ENCODE data around the gene RASSF9. TPM values are rescaled to one million over a fixed set of nuclear protein-coding genes. Genes with fewer than 3 reads are reported as not detected.

Gene RASSF9
- total RNA-seq, 1 experiment from 2014 or later = not detected

DNA sequence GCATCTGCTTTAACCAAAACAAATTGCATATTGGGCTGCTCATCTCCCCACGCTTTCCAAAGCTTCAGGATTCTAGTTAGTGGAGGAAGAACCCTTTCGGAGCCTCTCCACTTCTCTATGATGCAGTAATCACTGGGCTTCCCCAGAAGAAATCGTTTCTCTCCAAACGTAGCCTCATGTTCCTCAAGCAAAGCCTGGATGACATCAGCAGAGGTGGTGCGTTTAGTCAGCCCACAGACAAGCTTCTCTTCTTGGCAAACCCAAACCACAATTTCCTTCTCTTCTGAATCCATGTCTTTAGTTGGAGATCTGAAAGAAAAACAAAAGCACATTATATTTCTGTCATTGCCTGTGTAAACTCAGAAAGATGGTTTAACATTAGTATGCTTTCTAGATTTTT lies 30.6 kb downstream of the RASSF9 start:
- no TSS peak for BruUV-seq (replicated peaks)
- ATAC-seq = no peak
- H3K4me1 ChIP-seq (ENCODE audit: insufficient read depth, low read length) = no peaks in the 10 kb centered on the region
- no peaks in the 10 kb centered on the region for H3K36me3 ChIP-seq (ENCODE audit: low read depth, low read length)
- no peaks in the 10 kb centered on the region for H3K9me2 ChIP-seq (replicated peaks; ENCODE audit: low read length)
- no peak overlapping the region for H3K4me2 ChIP-seq (ENCODE audit: low read length)
- ChIA-PET CTCF (no interaction called here), POLR2A (ENCODE audit: unreplicated experiment) (no interaction called here)
- no peaks in the 10 kb centered on the region for H3K79me2 ChIP-seq (ENCODE audit: low read length)
- no peaks in the 10 kb centered on the region for H3K27me3 ChIP-seq (ENCODE audit: low read length)
- no peak for DNase-seq
- no peaks in the 10 kb centered on the region for H3K9me3 ChIP-seq (ENCODE audit: low read length)
- intact Hi-C loops (cut with micrococcal nuclease) = no loop called here
- no peak overlapping the region for H3K27ac ChIP-seq (ENCODE audit: low read length)
- no peak overlapping the region for H2AFZ ChIP-seq (ENCODE audit: low read length)
- H3K9ac ChIP-seq (ENCODE audit: low read length) = no peak overlapping the region
- no peaks in the 10 kb centered on the region for H3F3A ChIP-seq (ENCODE audit: low read length, unreplicated experiment)
- TF ChIP-seq EZH2phosphoT487 (IDR thresholded peaks at IDR 0.05; ENCODE audit: borderline replicate concordance, low read length) (no peak), EZH2 (IDR thresholded peaks at IDR 0.05; ENCODE audit: low read length, unreplicated experiment) (no peak)
- H4K20me1 ChIP-seq (ENCODE audit: low read length) = no peaks in the 10 kb centered on the region
- H3K4me3 ChIP-seq (ENCODE audit: low read length) = no peak overlapping the region

- TF ChIP-seq EZH2 (IDR thresholded peaks at IDR 0.05; ENCODE audit: low read length, unreplicated experiment) (no peak), CTCF (conservative IDR thresholded peaks at IDR 0.05; ENCODE audit: low read depth, low read length) (no peak), EZH2phosphoT487 (IDR thresholded peaks at IDR 0.05; ENCODE audit: borderline replicate concordance, low read length) (no peak)
- DNase-seq = no peak
- H3K79me2 ChIP-seq (ENCODE audit: low read length) = no peaks in the 10 kb centered on the region
- no peaks in the 10 kb centered on the region for H3K9me2 ChIP-seq (replicated peaks; ENCODE audit: low read length)
- no peak overlapping the region for H3K27ac ChIP-seq (ENCODE audit: low read length)
- H2AFZ ChIP-seq (ENCODE audit: low read length) = no peak overlapping the region
- intact Hi-C loops (cut with micrococcal nuclease) = loop anchor here (5.0 kb wide), 1 partner anchor 63 kb away; no protein-coding TSS in a partner anchor
- no peaks in the 10 kb centered on the region for H3K27me3 ChIP-seq (ENCODE audit: low read length)
- H3K4me2 ChIP-seq (ENCODE audit: low read length) = no peak overlapping the region
- ChIA-PET CTCF (no interaction called here), POLR2A (ENCODE audit: unreplicated experiment) (no interaction called here)
- H3F3A ChIP-seq (ENCODE audit: low read length, unreplicated experiment) = no peaks in the 10 kb centered on the region
- no peak for ATAC-seq
- no peak overlapping the region for H3K4me3 ChIP-seq (ENCODE audit: low read length)
- H3K9me3 ChIP-seq (ENCODE audit: low read length) = no peaks in the 10 kb centered on the region
- H3K9ac ChIP-seq (ENCODE audit: low read length) = no peak overlapping the region
- H4K20me1 ChIP-seq (ENCODE audit: low read length) = no peaks in the 10 kb centered on the region
- H3K36me3 ChIP-seq (ENCODE audit: low read depth, low read length) = no peaks in the 10 kb centered on the region
- no TSS peak for BruUV-seq (replicated peaks)
- H3K4me1 ChIP-seq (ENCODE audit: insufficient read depth, low read length) = no peaks in the 10 kb centered on the region
Observed at GRCh38 chr12:85804663-85805062, 31.5 kb downstream of the RASSF9 start.

DNA sequence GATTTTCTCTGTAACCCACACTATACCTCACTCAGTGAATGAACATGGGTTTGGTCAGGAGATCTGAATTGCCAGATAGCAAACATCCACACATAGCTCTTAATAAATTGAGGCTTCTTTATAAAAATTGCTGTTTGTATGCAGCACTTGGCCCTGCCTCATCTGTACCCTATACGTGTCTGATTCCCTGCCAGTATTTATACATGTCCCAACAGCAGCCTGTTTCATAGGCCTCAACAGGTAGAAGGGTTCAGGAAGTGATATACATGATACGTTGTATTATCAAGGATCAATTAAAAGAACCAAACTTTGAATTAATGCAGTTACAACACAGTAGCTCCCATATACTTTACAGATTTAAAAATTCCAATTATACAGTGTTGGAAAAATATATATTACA lies 32.3 kb downstream of the RASSF9 start:
- Histone ChIP-seq H3K9ac (ENCODE audit: low read length) (no peak overlapping the region), H3F3A (ENCODE audit: low read length, unreplicated experiment) (no peaks in the 10 kb centered on the region), H3K4me2 (ENCODE audit: low read length) (no peak overlapping the region), H3K4me3 (ENCODE audit: low read length) (no peak overlapping the region), H3K9me3 (ENCODE audit: low read length) (no peaks in the 10 kb centered on the region), H4K20me1 (ENCODE audit: low read length) (no peaks in the 10 kb centered on the region), H3K27me3 (ENCODE audit: low read length) (no peaks in the 10 kb centered on the region), H3K27ac (ENCODE audit: low read length) (no peak overlapping the region), H2AFZ (ENCODE audit: low read length) (no peak overlapping the region), H3K9me2 (replicated peaks; ENCODE audit: low read length) (no peaks in the 10 kb centered on the region), H3K4me1 (ENCODE audit: insufficient read depth, low read length) (no peaks in the 10 kb centered on the region), H3K36me3 (ENCODE audit: low read depth, low read length) (no peaks in the 10 kb centered on the region), H3K79me2 (ENCODE audit: low read length) (no peaks in the 10 kb centered on the region)
- intact Hi-C loops (cut with micrococcal nuclease) = loop anchor here (5.0 kb wide), 1 partner anchor 63 kb away; no protein-coding TSS in a partner anchor
- DNase-seq = no peak
- ChIA-PET POLR2A (ENCODE audit: unreplicated experiment) (no interaction called here), CTCF (no interaction called here)
- BruUV-seq (replicated peaks) = no TSS peak
- TF ChIP-seq EZH2phosphoT487 (IDR thresholded peaks at IDR 0.05; ENCODE audit: borderline replicate concordance, low read length) (no peak), EZH2 (IDR thresholded peaks at IDR 0.05; ENCODE audit: low read length, unreplicated experiment) (no peak), CTCF (conservative IDR thresholded peaks at IDR 0.05; ENCODE audit: low read depth, low read length) (no peak)
- ATAC-seq = no peak
